KOPT-K1 (cell line): ENCODE results near the gene TUNAR.

Experiments
- H3K27ac ChIP-seq: fragments of 200-600 bp; sonication (generic); 2 replicates; pipeline ENCODE4 v1.5.1; 2016; ENCODE audit warnings: antibody characterized with exemption, mild to moderate bottlenecking, low read depth, low read length; ENCODE audit not compliant: poor library complexity, severe bottlenecking
- H3K36me3 ChIP-seq: fragments of 200-600 bp; sonication (generic); 2 replicates; pipeline ENCODE4 v1.5.1; 2017; ENCODE audit warnings: antibody characterized with exemption, mild to moderate bottlenecking, low read length, moderate library complexity; ENCODE audit not compliant: insufficient read depth
- H3K9me3 ChIP-seq: fragments of 200-600 bp; sonication (generic); 2 replicates; pipeline ENCODE4 v1.5.1; 2017; ENCODE audit warnings: antibody characterized with exemption, low read length, mild to moderate bottlenecking; ENCODE audit not compliant: insufficient read depth, poor library complexity, severe bottlenecking

TUNAR gene

DNA sequence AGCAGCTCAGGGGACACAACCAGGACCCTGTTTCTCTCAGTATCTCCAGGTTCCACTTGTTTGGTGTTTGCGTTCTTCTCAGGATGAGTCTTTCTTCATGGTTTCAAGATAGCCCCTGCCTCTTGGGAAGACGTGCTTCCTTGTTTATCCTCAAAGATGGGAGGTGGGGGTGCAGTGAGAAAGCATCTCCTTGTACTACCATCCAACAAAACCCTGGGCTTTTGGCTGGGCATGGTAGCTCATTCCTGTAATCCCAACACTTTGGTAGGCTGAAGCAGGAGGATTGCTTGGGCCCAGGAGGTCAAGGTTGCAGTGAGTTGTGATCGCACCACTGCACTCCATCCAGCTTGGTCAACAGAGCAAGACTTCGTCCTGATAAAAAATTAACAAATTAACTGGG is 21.0 kb upstream of the TUNAR start:
- Histone ChIP-seq H3K27ac (no peak overlapping the region), H3K9me3 (no peaks in the 10 kb centered on the region)

DNA sequence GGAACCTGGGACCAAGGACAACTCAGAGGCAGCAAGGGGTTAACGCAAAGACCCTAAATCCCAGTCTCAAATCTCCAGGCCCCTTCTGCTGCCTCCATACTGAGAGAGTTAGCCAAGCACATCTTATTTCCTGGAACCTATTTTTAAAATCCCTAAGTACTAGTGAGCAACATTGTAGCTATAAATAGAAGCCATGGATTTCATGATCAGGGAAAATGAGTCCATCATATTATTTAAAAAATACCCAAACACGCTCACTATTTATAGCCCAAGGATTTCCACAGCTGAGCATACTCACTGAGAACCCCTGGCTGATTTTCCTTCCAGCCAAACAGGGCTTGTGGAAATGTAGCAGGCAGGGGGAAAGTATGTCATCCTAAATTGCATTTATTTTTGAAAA is 19.4 kb upstream of the TUNAR start:
- Histone ChIP-seq H3K36me3 (no peaks in the 10 kb centered on the region), H3K9me3 (no peaks in the 10 kb centered on the region), H3K27ac (no peak overlapping the region)

More for the DNA sequence above, 21.0 kb upstream of the TUNAR start:
- H3K36me3 ChIP-seq: no peaks in the 10 kb centered on the region

DNA sequence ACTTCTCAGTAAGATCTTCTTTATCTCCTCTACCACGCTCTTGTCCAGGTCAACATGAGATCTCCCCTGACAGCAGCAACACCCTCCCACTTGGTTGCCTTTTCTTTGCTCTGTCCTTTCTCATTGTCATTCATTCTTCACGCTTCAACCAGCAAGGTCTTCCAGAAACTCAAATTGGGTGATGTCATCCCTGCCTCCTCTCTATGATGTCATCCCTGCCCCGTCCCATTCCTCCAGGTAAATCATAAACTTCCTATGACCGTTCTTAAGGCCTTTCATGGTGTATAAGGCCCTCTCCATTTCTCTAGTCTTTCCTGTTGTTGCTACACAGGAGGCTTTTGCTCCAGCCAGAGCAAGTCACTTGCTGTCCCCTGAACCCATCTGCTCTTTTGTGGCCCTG is 17.7 kb upstream of the TUNAR start:
- Histone ChIP-seq H3K9me3 (no peaks in the 10 kb centered on the region), H3K36me3 (no peaks in the 10 kb centered on the region), H3K27ac (no peak overlapping the region)

DNA sequence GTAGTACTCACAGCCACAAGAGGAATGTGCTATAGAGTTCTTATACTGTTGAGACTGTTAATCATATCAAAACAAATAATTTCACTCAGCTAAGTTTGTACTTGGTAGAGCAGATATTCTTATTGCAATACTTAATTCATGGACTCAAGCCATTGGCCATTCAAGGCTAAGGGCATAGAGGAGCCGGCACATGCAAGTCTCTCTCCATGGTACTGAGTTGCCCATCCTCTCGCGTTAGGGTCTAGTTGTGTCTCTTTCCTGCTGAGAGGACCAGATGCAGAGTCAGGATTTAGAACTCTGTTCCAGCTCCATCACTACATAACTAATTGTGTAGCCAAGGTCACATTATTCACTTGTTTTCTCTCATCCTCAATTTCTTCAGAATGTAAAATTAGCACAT is 14.4 kb upstream of the TUNAR start:
- Histone ChIP-seq H3K9me3 (no peaks in the 10 kb centered on the region), H3K27ac (no peak overlapping the region), H3K36me3 (no peaks in the 10 kb centered on the region)

DNA sequence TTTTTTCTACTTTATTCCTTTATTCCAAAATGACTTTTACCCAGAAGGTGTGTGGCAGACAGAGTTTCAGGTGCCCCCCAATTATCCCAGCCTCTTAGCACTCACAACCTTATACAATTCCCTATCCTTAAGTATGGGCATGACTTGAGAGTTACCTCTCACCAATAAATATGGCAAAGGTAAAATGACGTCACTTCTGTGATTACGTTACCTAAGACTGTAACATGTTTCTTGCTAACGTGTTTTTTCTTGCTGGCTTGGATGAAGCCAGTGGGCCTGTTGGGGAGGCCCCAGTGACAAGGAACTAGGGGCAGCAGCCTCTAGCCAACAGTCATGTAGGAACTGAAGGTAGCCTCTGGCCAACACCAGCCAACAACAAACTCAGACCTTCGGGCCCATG is 13.3 kb upstream of the TUNAR start:
- Histone ChIP-seq H3K36me3 (no peaks in the 10 kb centered on the region), H3K9me3 (no peaks in the 10 kb centered on the region), H3K27ac (no peak overlapping the region)

DNA sequence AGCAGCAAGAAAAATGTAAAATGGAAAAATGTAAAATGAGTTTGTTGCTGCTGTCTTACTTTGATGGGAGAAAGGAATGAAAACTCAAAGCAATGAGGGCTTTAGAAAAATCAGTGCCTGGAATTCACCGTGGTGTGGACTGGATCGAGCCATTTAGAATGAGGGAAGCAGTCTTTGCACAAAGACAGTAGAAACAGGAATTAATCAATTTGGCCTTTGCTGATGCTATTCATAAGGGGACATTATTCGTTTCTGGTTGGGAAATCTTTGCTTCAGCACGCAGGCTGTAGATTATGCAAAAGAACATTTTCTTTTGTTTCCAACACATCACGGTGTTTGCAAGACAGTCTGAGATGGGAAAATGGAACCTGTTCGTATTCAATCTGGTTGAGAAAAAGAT is 6.9 kb upstream of the TUNAR start:
- Histone ChIP-seq H3K36me3 (no peaks in the 10 kb centered on the region), H3K27ac (no peak overlapping the region), H3K9me3 (no peaks in the 10 kb centered on the region)

DNA sequence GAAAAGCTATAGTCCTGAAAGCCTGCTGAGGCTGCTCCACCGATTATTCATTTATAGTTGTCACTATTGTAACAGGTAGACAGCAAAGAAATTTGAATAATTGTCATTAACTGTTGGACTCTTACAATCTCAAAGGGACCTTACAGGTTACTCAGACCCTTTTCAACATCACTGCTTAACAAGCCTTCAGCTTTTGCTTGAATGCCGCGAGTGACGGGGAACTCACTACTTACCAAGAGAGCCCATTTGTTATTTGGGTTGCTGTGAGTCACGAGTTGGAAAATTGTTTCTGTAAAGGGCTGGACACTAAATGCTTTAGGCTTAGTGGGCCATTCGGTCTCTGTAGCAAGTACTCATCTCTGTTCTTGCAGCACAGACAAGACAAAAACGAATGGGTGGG is 5.9 kb upstream of the TUNAR start:
- no peaks in the 10 kb centered on the region for H3K36me3 ChIP-seq
- no peaks in the 10 kb centered on the region for H3K9me3 ChIP-seq
- no peak overlapping the region for H3K27ac ChIP-seq

DNA sequence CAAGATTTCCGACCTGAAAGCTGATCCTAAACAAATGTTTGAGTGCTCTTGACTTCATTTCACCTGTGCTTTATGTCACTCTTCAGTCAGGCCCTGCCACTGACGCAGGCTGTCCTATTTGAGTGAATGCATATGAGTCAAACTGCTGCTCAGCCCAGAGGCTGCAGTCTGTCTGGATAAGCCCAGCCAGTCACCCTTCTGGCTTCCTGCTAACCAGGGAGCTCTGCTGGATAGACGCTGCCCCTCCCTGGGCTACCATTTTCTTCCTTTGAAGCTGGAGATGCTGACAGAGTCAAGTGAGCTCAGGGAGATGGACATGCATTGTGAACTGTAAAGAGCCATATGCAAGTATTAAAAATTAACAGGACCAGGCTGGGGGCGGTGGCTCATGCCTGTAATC is 5.1 kb upstream of the TUNAR start:
- Histone ChIP-seq H3K36me3 (no peaks in the 10 kb centered on the region), H3K27ac (no peak overlapping the region), H3K9me3 (no peaks in the 10 kb centered on the region)

DNA sequence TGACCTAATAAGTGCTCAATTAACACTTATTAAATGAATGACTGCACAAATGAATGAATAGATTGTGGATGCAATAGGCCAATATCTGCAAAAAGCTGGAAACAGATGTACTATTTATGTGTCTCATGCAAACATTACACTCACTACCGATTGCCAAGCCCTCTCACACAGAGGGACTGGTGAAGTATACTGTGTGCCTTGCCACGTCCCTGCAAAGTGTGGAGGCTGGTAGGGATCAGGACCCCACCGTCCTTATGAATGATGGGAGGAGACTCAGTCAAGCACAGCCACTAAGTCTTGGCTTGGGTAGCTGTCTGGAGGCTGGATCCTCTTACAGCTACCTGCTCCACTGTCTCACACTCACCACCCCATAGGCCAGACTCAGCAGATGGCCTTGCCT is 3.9 kb upstream of the TUNAR start:
- H3K9me3 ChIP-seq: no peaks in the 10 kb centered on the region
- H3K36me3 ChIP-seq: no peaks in the 10 kb centered on the region
- H3K27ac ChIP-seq: no peak overlapping the region

DNA sequence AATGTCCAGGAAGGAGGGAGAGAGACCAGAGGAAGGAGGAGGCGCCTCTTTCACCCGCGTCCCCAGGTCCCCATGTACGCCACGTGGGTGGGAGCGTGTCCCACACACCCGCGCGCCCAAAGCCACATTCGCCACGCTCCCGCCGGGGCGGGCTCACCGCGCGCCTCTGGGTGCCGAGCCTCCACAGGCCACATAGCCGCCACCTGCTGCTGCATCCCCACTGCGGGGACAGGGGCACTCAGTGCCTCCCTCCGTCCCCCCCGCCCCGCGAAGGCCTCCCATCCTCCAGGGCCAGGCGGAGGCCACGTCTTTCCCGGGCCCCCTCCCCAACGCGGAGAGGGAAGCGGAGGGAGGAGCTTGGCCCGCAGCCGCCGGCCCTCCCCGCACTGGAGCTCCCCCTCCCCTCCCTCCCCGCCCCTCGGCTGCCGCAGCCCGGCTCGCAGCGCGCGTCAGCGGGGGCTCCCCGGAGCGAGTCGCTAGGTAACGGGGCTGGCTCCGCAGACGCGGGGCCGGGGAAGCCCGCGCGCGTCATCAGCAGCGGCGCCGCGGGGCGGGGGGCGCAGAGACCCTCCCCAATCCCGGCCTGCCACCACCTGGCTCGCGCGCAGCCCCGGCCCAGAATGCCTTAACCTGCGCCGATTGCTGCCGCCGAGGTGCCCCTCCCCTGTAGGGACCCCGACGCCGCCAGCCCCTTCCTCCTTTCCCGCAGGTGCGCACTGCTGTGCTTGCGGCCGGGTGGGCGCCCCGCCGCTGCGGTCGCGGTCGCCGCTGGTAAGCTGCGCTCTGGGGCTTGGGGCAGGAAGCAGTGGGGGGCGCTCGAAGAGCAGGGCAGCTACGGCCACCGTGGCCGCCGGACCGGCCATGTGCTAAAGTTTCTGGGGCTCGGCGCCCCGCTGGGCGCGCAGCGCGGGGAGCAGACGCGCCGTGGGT is 536 bp upstream of the TUNAR start:
- no peak overlapping the region for H3K27ac ChIP-seq
- no peaks in the 10 kb centered on the region for H3K36me3 ChIP-seq
- H3K9me3 ChIP-seq: no peaks in the 10 kb centered on the region

DNA sequence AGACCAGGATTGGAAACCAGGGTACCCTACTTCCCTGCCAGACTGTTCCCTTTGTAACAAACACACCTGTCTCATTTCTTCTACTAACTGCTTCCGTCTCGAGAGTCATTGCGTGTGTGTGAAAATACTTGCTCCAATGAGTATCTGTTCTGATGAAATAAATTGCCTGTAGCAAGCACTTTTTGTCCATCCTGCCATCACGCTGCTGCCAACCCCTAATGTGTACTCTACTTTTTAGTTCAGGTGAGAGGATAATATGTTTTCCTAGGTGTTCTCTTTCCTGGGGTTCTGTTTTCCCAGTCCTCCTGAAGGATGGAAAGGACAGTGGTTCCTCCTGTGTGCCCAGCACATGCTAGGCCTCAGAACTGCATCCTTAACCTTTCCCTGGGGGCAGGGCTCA is 1.0 kb downstream of the TUNAR start:
- Histone ChIP-seq H3K36me3 (no peaks in the 10 kb centered on the region), H3K27ac (no peak overlapping the region), H3K9me3 (no peaks in the 10 kb centered on the region)

DNA sequence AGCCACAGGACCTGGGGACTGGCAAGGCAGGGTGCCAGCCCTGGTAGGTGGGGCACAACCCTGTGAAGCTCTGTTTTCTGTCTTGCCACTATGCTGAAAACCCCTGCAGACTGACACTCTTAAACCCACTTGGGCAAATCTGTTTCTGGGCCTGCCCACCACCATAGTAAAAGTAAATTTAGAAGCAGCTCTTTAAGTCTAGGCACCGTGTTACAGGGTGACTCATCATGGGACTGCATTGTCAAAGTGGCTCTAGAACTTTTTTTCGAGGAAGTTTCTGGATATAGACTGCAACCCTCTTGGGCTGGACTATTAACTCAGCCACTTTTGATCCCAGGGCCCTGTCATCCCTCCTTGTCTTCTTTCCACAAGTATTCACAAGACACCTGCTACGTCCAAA is 7.7 kb downstream of the TUNAR start:
- no peaks in the 10 kb centered on the region for H3K9me3 ChIP-seq
- no peak overlapping the region for H3K27ac ChIP-seq
- H3K36me3 ChIP-seq: no peaks in the 10 kb centered on the region

DNA sequence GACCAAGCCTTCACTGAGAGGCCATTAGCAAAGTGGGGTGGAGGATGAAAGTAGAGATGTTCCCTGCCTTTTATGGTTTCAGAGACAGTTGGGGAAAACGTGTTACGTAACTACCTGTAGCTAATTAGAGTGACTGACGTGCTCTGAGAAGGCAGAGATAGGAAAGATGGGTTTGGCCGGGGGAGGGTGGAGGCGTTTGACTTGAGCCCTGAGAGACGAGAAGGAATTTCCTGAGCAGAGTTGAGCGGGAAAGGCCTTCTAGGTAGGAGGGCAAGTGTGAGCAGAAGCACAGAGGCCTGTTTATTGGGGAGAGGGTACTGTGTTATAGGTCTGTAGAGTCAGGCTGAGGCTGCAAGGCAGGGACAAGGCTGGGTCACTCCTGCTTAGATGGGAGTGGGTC is 8.6 kb downstream of the TUNAR start:
- no peak overlapping the region for H3K27ac ChIP-seq
- no peaks in the 10 kb centered on the region for H3K9me3 ChIP-seq
- no peaks in the 10 kb centered on the region for H3K36me3 ChIP-seq

DNA sequence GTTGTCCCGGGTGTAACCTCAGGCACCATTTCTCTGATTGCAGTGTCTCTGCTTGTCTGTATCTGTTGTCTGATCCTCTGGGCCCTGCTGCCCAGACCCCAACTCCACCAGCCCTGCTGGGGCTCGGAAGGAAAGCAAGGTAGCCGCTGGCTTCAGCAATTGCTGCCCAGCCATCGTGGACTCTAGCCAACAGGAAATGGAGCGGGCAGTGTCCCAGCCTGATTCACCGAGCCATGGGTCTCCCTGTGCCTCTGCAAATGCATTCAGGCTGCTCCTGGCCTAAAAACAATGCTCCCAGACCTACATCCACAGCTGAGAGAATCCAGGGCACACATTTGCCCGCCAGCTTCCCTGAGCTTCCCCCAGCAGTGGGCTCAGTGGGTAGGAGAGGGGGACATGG is 9.2 kb downstream of the TUNAR start:
- Histone ChIP-seq H3K9me3 (no peaks in the 10 kb centered on the region), H3K27ac (no peak overlapping the region), H3K36me3 (no peaks in the 10 kb centered on the region)

DNA sequence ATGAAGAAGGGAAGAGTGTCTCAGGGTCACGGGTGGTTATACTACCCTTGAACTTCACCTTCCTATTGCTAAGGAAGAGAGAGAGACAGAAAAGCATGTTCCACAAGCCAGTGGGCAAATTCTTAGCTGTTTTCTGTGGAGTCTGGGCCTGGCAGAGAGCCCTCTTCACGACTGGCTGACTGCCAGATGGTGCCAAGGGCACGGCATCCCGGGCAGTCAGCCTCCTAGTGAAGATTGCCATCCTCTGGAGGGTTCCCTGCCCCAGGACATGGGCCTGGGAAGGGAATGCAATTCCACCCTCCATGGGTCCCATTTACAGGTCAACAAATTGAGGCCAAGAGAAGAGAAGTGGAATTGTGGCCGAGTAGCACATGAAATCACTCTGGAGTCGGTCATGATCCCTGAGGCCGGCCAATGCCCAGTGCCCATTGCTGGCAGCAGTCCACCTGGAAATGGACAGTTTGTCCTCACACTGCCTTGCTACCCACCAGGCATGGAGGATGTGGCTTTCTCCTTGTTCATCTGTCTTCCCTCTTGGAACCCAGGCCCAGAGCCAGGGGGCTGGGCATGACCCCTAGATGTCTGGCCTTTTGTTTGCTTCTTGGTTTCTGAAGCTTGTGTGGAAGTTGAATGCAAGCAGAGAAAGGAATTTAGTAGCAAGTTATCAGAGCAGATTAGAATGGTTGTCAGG is 9.9 kb downstream of the TUNAR start:
- H3K27ac ChIP-seq: no peak overlapping the region

DNA sequence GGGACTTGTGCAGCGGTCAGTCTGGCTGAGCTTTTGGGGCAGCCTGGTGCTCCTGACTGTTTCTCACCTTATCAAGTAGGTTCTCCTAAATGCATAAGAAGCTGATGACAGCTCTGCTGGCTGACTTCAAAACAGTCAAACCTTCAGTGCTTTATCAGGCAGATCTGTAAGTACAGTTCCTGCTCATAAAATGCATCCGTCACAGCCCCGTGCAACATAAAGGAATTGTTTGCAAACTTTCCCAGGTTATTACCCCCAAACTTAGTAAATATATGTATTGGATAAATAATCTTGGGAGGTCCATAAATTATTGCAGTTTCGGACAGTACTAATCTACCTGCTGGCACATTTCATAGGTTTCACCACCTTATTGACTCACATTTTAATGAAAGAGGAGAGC is 10.7 kb downstream of the TUNAR start:
- no peaks in the 10 kb centered on the region for H3K9me3 ChIP-seq
- no peaks in the 10 kb centered on the region for H3K36me3 ChIP-seq
- H3K27ac ChIP-seq: no peak overlapping the region

More for the DNA sequence above, 9.9 kb downstream of the TUNAR start:
- Histone ChIP-seq H3K36me3 (no peaks in the 10 kb centered on the region), H3K9me3 (no peaks in the 10 kb centered on the region)
